ENCODE data around the gene RAP1GAP2.
"Not testable (repeated sequence)": the region's sequence is repeated elsewhere in the genome, so short reads cannot be mapped to it uniquely, and the experiment has no call there.

Gene RAP1GAP2

GRCh38 chr17:2883544-2884213 is 87.4 kb downstream of the RAP1GAP2 start:
- no peak for TF ChIP-seq CTCF (IDR thresholded peaks at IDR 0.05)
- Histone ChIP-seq H3K27ac (no peak overlapping the region), H3K4me3 (no peak overlapping the region)
- no peak for DNase-seq (ENCODE audit: low spot score)

DNA sequence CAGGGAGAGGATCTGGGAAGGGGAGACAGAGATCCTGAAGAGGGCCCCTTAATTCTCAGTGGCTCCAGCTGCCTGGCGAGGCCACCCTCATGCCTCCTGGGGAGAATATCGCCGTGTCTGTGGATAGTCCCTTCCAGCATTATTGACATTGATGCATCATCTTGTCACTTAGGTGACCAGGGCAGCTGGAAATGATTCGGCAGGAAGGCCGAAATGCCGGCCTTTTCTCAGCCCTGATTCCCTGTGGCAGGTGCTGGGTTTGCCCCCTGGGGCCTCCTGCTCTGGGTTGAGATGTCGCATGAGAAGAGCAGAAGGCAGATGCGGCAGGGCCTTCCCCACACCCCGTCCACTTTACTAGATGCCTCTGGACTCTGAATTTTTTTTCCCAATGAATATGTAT is 89.5 kb downstream of the RAP1GAP2 start:
- no peak for TF ChIP-seq CTCF (IDR thresholded peaks at IDR 0.05)
- H3K27ac ChIP-seq, result no peak overlapping the region
- DNase-seq (ENCODE audit: low spot score), result no peak
- no peak overlapping the region for H3K4me3 ChIP-seq

- Histone ChIP-seq H3K4me3 (no peak overlapping the region), H3K27ac (no peak overlapping the region)
- TF ChIP-seq CTCF (IDR thresholded peaks at IDR 0.05), result no peak
- no peak for DNase-seq (ENCODE audit: low spot score)
Measured at GRCh38 chr17:2888326-2888725, 92.1 kb downstream of the RAP1GAP2 start.

GRCh38 chr17:2889256-2889655 is 93.0 kb downstream of the RAP1GAP2 start:
- TF ChIP-seq CTCF (IDR thresholded peaks at IDR 0.05), result no peak

GRCh38 chr17:2890778-2891177 is 94.5 kb downstream of the RAP1GAP2 start:
- H3K4me3 ChIP-seq; H3K27ac ChIP-seq; DNase-seq (ENCODE audit: low spot score): not testable (repeated sequence)

More at GRCh38 chr17:2889256-2889655, 93.0 kb downstream of the RAP1GAP2 start:
- H3K4me3 ChIP-seq, result no peak overlapping the region
- DNase-seq (ENCODE audit: low spot score), result no peak
- no peak overlapping the region for H3K27ac ChIP-seq

DNA sequence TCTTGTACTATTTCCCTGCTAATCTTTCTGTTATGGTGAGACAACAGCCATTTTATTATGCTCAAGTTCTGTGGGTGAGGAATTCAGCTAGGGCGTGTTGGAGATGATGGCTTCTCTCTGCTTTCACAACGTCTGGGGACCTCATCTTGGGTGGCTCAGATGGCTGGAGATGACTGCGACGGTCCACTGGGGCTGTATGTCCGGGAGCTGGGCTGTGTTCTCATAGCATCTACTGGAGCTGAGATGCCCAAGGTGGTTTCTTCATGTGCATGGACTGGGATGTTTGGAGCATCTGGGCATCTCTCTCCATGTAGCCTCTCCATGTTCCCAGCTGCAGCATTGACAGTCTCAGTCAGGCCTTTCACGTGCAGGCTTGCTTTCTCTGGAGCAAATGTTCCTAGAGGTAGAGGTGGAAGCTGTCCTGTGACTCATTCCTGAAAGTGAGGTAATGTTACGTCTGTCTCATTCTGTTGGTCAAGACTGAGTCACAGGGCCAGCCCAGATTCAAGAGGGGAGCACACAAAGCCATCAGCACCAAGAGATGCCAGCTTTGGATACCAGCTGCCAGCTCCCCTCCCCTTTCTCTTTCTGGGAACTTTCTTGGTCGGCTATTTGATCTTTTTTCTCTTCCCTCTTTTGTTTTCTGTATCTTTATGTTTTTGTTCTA is 96.2 kb downstream of the RAP1GAP2 start:
- Histone ChIP-seq H3K4me3 (no peak overlapping the region), H3K27ac (no peak overlapping the region)
- DNase-seq (ENCODE audit: low spot score), result no peak
- no peak for TF ChIP-seq CTCF (IDR thresholded peaks at IDR 0.05)

GRCh38 chr17:2893422-2893914 is 97.2 kb downstream of the RAP1GAP2 start:
- no peak for DNase-seq (ENCODE audit: low spot score)
- Histone ChIP-seq H3K27ac (no peak overlapping the region), H3K4me3 (no peak overlapping the region)
- no peak for TF ChIP-seq CTCF (IDR thresholded peaks at IDR 0.05)

Measured in coronary artery (tissue), 2 donors.